Measurements from ENCODE around the gene LYZL4. TPM values are rescaled to one million over a fixed set of nuclear protein-coding genes. Genes with fewer than 3 reads are reported as not detected.

The LYZL4 gene
- total and polyA plus RNA-seq, 2 donors (not counting 1 experiment from before 2014, with no cell fraction given): not detected

- no peak for ATAC-seq (ENCODE audit: low read depth)
- Mint-ChIP-seq H3K27ac (no peak overlapping the region), H3K9me3 (ENCODE audit: insufficient read depth) (peaks cover 11% of the 10 kb centered on the region), H3K27me3 (peaks cover 56% of the 10 kb centered on the region), H3K4me1 (no peaks in the 10 kb centered on the region), H3K4me3 (no peak overlapping the region)
- H3K4me3 ChIP-seq (ENCODE audit: control extremely low read depth in 1 of 5, extremely low read depth in 1 of 5, insufficient read depth in 1 of 5, low read depth in 2 of 5, low read length in 4 of 5): no peak overlapping the region
- H3K9ac ChIP-seq (ENCODE audit: low read length): no peak overlapping the region
- ChIA-PET CTCF (interaction anchor here (1.4 to 1.9 kb wide), 3 partner anchors 12 to 184 kb away, joined by 3 to 5 read pairs (median 3); no protein-coding TSS in a partner anchor), POLR2A (no interaction called here)
- H3K27me3 ChIP-seq (replicated peaks in 1 of 4; ENCODE audit: control extremely low read depth in 1 of 4, control insufficient read depth in 3 of 4, insufficient read depth in 4 of 4, low read length in 3 of 4): peaks cover 0 to 37% (median 0%) of the 10 kb centered on the region in 4 experiments
- no peak overlapping the region for H2AFZ ChIP-seq (ENCODE audit: insufficient read depth, low read depth, low read length, poor library complexity, severe bottlenecking)
- TF ChIP-seq EZH2 (IDR thresholded peaks at IDR 0.05; ENCODE audit: borderline replicate concordance, insufficient read depth, low read depth, low read length, poor library complexity, severe bottlenecking): no peak
- TF ChIP-seq CTCF (IDR thresholded peaks at IDR 0.05): no peak
- intact Hi-C loops (cut with micrococcal nuclease): no loop called here
- H3K4me1 ChIP-seq (ENCODE audit: control insufficient read depth in 2 of 2, insufficient read depth in 2 of 2, low read length in 2 of 2): no peaks in the 10 kb centered on the region
- no peaks in the 10 kb centered on the region for H4K20me1 ChIP-seq (ENCODE audit: control insufficient read depth, insufficient read depth, low read length, poor library complexity, severe bottlenecking)
- no peak overlapping the region for H3K4me2 ChIP-seq (replicated peaks; ENCODE audit: low read depth, low read length, poor library complexity, severe bottlenecking)
- WGBS (ENCODE audit: insufficient coverage): 91% methylated on average over 4 of the region's 7 CpGs
- no peak for DNase-seq
- H3K27ac ChIP-seq (ENCODE audit: low read length in 2 of 2): no peak overlapping the region
- H3K9me3 ChIP-seq (ENCODE audit: control extremely low read depth in 1 of 3, control insufficient read depth in 2 of 3, insufficient read depth in 1 of 3, low read length in 2 of 3): peaks cover 0 to 5% (median 4%) of the 10 kb centered on the region in 3 donors
- no peaks in the 10 kb centered on the region for H3K36me3 ChIP-seq (replicated peaks in 1 of 2; ENCODE audit: control extremely low read depth in 1 of 2, control insufficient read depth in 1 of 2, extremely low read depth in 1 of 2, insufficient read depth in 2 of 2, low read length in 1 of 2)
- H3K79me2 ChIP-seq (ENCODE audit: control insufficient read depth, insufficient read depth, low read length): no peaks in the 10 kb centered on the region
Observed at GRCh38 chr3:42430781-42431532, 20.5 kb upstream of the LYZL4 start.

GRCh38 chr3:42428830-42429229 is 18.4 kb upstream of the LYZL4 start:
- Mint-ChIP-seq H3K4me1 (no peaks in the 10 kb centered on the region), H3K27ac (no peak overlapping the region), H3K4me3 (no peak overlapping the region), H3K27me3 (peaks cover 51% of the 10 kb centered on the region), H3K9me3 (ENCODE audit: insufficient read depth) (peaks cover 11% of the 10 kb centered on the region)
- H3K4me3 ChIP-seq (ENCODE audit: control extremely low read depth in 1 of 5, extremely low read depth in 1 of 5, insufficient read depth in 1 of 5, low read depth in 2 of 5, low read length in 4 of 5): no peak overlapping the region
- no peak for DNase-seq
- 33% methylated on average over 2 of the region's 2 CpGs for WGBS (ENCODE audit: insufficient coverage)
- no peaks in the 10 kb centered on the region for H4K20me1 ChIP-seq (ENCODE audit: control insufficient read depth, insufficient read depth, low read length, poor library complexity, severe bottlenecking)
- no peak overlapping the region for H3K9ac ChIP-seq (ENCODE audit: low read length)
- peaks cover 0 to 5% (median 4%) of the 10 kb centered on the region in 3 donors for H3K9me3 ChIP-seq (ENCODE audit: control extremely low read depth in 1 of 3, control insufficient read depth in 2 of 3, insufficient read depth in 1 of 3, low read length in 2 of 3)
- H3K4me1 ChIP-seq (ENCODE audit: control insufficient read depth in 2 of 2, insufficient read depth in 2 of 2, low read length in 2 of 2): no peaks in the 10 kb centered on the region
- no peaks in the 10 kb centered on the region for H3K36me3 ChIP-seq (replicated peaks in 1 of 2; ENCODE audit: control extremely low read depth in 1 of 2, control insufficient read depth in 1 of 2, extremely low read depth in 1 of 2, insufficient read depth in 2 of 2, low read length in 1 of 2)
- no peak for TF ChIP-seq EZH2 (IDR thresholded peaks at IDR 0.05; ENCODE audit: borderline replicate concordance, insufficient read depth, low read depth, low read length, poor library complexity, severe bottlenecking)
- no peak overlapping the region for H3K4me2 ChIP-seq (replicated peaks; ENCODE audit: low read depth, low read length, poor library complexity, severe bottlenecking)
- ChIA-PET CTCF (interaction anchor here (1.6 kb wide), 1 partner anchor 14 kb away, joined by 5 read pairs; no protein-coding TSS in a partner anchor), POLR2A (no interaction called here)
- intact Hi-C loops (cut with micrococcal nuclease): loop anchor here (5.0 kb wide), 1 partner anchor 113 kb away; no protein-coding TSS in a partner anchor
- H2AFZ ChIP-seq (ENCODE audit: insufficient read depth, low read depth, low read length, poor library complexity, severe bottlenecking): no peak overlapping the region
- H3K27ac ChIP-seq (ENCODE audit: low read length in 2 of 2): no peak overlapping the region
- H3K27me3 ChIP-seq (replicated peaks in 1 of 4; ENCODE audit: control extremely low read depth in 1 of 4, control insufficient read depth in 3 of 4, insufficient read depth in 4 of 4, low read length in 3 of 4): peaks cover 0 to 37% (median 0%) of the 10 kb centered on the region in 4 experiments
- no peaks in the 10 kb centered on the region for H3K79me2 ChIP-seq (ENCODE audit: control insufficient read depth, insufficient read depth, low read length)
- no peak for ATAC-seq (ENCODE audit: low read depth)

Data from B cell (primary cell).